Measurements from ENCODE around the gene ABCF1. TPM values are rescaled to one million over a fixed set of nuclear protein-coding genes. Genes with fewer than 3 reads are reported as not detected.

ABCF1 gene
- total RNA-seq, 2 donors from 2014 or later, result 33.9 to 41.3 TPM

DNA sequence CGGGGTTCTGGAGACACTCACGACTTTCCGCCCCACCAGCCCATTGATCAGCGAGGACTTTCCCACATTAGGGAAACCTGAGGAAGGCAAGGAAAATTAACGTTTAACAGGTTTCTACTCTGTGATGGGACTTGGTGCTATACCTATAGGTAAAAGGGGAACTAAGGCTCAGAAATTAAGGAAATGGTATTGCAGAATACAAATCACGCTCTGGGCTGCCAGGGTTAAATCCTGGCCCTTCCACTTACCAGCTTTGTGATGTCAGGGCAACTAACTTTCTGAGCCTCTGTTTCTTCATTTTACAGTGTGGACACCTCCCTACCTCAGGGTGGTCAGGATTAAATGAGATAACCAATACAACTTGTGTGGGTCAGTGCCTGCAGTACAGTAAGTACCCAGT lies 23.8 kb upstream of the ABCF1 start:
- TF ChIP-seq, protein P1, sequence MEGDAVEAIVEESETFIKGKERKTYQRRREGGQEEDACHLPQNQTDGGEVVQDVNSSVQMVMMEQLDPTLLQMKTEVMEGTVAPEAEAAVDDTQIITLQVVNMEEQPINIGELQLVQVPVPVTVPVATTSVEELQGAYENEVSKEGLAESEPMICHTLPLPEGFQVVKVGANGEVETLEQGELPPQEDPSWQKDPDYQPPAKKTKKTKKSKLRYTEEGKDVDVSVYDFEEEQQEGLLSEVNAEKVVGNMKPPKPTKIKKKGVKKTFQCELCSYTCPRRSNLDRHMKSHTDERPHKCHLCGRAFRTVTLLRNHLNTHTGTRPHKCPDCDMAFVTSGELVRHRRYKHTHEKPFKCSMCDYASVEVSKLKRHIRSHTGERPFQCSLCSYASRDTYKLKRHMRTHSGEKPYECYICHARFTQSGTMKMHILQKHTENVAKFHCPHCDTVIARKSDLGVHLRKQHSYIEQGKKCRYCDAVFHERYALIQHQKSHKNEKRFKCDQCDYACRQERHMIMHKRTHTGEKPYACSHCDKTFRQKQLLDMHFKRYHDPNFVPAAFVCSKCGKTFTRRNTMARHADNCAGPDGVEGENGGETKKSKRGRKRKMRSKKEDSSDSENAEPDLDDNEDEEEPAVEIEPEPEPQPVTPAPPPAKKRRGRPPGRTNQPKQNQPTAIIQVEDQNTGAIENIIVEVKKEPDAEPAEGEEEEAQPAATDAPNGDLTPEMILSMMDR (IDR thresholded peaks at IDR 0.05), result no peak
- H3K36me3 ChIP-seq, result peaks cover 51% of the 10 kb centered on the region
- no peaks in the 10 kb centered on the region for H3K27me3 ChIP-seq
- H3K27ac ChIP-seq, result no peak overlapping the region
- DNase-seq (ENCODE audit: low spot score), result no peak
- H3K4me1 ChIP-seq, result peaks cover 0 to 7% of the 10 kb centered on the region in 2 donors
- no peaks in the 10 kb centered on the region for H3K9me3 ChIP-seq
- no peak overlapping the region for H3K4me3 ChIP-seq

DNA sequence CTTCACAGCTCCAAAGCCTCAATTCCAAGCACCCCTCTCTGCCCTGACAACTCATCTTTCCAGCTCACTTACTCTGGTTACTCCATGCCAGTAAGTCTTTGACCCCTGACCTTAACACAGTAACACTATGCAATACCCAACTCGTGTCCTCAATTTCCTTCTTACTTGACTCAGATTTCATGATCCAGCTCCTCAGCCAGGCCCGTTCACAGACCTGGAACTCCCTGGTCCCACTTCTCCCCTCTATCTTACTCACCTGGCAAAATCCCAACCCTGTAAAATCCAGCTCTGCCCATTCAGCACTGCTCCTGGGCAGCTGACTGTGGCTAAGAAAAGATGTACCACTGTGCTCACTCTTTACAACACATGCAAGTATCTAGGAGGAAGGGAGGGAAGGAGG lies 22.9 kb upstream of the ABCF1 start:
- no peak overlapping the region for H3K4me3 ChIP-seq
- TF ChIP-seq, protein P1 (IDR thresholded peaks at IDR 0.05), result no peak
- H3K9me3 ChIP-seq, result no peaks in the 10 kb centered on the region
- peaks cover 0 to 7% of the 10 kb centered on the region in 2 donors for H3K4me1 ChIP-seq
- H3K36me3 ChIP-seq, result peaks cover 61% of the 10 kb centered on the region
- no peaks in the 10 kb centered on the region for H3K27me3 ChIP-seq
- DNase-seq (ENCODE audit: low spot score), result no peak
- no peak overlapping the region for H3K27ac ChIP-seq

DNA sequence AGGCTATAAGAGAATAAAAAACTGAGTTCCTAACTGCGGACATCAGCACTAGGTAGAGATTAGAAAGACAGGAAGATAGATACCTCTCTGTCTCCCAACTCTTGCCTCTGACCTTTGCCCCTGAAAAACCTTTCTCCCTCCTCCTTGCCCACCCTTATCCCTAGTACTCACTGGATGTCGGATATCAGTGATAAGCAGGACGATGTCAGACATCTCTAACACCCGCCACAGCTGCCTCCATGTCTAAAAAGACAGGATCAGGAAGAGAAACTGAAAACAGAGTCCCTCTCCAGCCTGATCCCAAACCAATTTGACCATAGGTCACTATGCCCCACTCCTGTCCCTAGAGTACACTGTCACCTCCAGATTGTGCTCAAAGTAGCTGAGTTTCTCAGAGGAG lies 16.8 kb upstream of the ABCF1 start:
- Histone ChIP-seq H3K4me3 (no peak overlapping the region), H3K27me3 (no peaks in the 10 kb centered on the region), H3K27ac (no peak overlapping the region), H3K9me3 (no peaks in the 10 kb centered on the region), H3K4me1 (peaks cover 0 to 22% of the 10 kb centered on the region in 2 donors), H3K36me3 (peaks cover 46% of the 10 kb centered on the region)
- DNase-seq (ENCODE audit: low spot score), result no peak
- TF ChIP-seq, protein P1 (IDR thresholded peaks at IDR 0.05), result no peak

DNA sequence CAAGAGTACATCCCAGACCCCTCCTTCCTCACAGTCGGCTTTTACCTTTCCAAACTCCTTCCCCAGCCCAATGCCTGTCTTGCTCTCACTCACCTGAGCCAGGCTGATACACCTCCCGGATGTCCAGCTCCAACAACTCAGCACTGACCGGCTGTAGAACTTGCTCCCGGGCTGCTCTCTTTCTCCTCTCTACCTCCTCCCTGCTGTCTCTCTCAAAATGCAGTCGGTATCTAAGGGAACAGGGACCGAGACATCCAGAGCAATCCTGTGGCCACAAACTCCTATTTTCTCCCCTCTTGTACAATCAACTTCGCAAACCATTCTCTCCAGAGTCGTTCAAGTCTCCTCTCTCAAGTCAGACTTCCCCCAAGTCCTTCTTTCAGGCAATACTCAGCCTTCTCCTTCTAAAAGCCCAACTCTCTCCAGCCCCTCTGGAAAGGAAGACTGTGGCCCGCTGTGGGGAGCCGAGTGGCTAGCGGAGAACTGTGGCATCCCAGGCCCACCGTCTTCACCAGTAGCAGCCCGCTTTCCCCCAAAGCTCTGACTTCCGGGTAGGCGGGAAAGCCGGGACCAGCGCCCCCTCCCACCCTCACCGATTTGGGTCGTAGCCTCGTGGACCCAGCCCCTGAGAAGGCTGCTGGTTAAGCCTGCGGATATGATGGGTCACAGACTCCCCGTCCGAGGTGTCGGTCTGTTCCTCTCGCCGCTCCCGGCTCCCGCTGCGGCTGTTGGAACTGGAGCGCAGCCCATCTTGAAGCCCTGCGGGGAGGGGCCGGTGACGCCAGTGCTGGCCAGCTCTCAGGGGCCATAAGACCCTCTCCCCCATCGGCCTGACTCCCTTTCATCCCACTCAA lies 16.1 kb upstream of the ABCF1 start:
- TF ChIP-seq, protein P1 (IDR thresholded peaks at IDR 0.05), result no peak
- Histone ChIP-seq H3K9me3 (no peaks in the 10 kb centered on the region), H3K4me3 (peak overlapping the region; percentile 75 to 88), H3K4me1 (peaks cover 0 to 22% of the 10 kb centered on the region in 2 donors), H3K27me3 (no peaks in the 10 kb centered on the region), H3K36me3 (peaks cover 40% of the 10 kb centered on the region), H3K27ac (peak overlapping the region; percentile 99)
- peak; percentile 65 for DNase-seq (ENCODE audit: low spot score)

DNA sequence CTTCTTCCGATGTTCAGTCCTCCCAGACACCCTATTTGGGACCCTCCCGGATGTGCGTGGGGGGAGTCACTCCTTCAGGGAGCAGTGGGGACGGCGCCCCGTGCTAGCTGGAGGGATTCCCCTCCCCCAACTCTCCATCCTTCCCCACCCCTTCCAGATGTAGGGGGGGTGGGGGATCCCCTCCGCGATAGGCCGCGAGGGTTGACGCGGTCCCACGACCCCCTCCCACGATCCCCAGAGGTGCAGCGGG lies 15.5 kb upstream of the ABCF1 start:
- Histone ChIP-seq H3K27me3 (no peaks in the 10 kb centered on the region), H3K9me3 (no peaks in the 10 kb centered on the region), H3K4me3 (peak overlapping the region; percentile 75 to 88), H3K4me1 (peaks cover 0 to 22% of the 10 kb centered on the region in 2 donors), H3K36me3 (peaks cover 36% of the 10 kb centered on the region), H3K27ac (peak overlapping the region; percentile 99)
- TF ChIP-seq, protein P1 (IDR thresholded peaks at IDR 0.05), result no peak
- DNase-seq (ENCODE audit: low spot score), result no peak
